ENCODE results near the gene P2RY6.

P2RY6 gene

GRCh38 chr11:73298233-73298632 lies 26.1 kb downstream of the P2RY6 start:
- no peak overlapping the region for H3K4me3 ChIP-seq (ENCODE audit: low read length in 2 of 2)
- H3K9ac ChIP-seq (ENCODE audit: low read length in 2 of 2): no peak overlapping the region
- no peak overlapping the region for H3K27ac ChIP-seq (ENCODE audit: low read length)
- no peaks in the 10 kb centered on the region for H3K36me3 ChIP-seq (ENCODE audit: control insufficient read depth in 2 of 2, insufficient read depth in 2 of 2, low read length in 2 of 2)
- H3K4me1 ChIP-seq (ENCODE audit: control insufficient read depth, insufficient read depth, low read length): peaks cover 10% of the 10 kb centered on the region
- no peaks in the 10 kb centered on the region for H3K9me3 ChIP-seq (ENCODE audit: control insufficient read depth in 2 of 2, low read length in 2 of 2)
- H3K27me3 ChIP-seq (ENCODE audit: control insufficient read depth in 1 of 2, insufficient read depth in 2 of 2, low read length in 2 of 2): no peaks in the 10 kb centered on the region

GRCh38 chr11:73299751-73300150 lies 27.6 kb downstream of the P2RY6 start:
- Histone ChIP-seq H3K27ac (ENCODE audit: low read length) (no peak overlapping the region), H3K36me3 (ENCODE audit: control insufficient read depth in 2 of 2, insufficient read depth in 2 of 2, low read length in 2 of 2) (no peaks in the 10 kb centered on the region), H3K4me3 (ENCODE audit: low read length in 2 of 2) (no peak overlapping the region), H3K27me3 (ENCODE audit: control insufficient read depth in 1 of 2, insufficient read depth in 2 of 2, low read length in 2 of 2) (no peaks in the 10 kb centered on the region), H3K4me1 (ENCODE audit: control insufficient read depth, insufficient read depth, low read length) (peaks cover 10% of the 10 kb centered on the region), H3K9ac (ENCODE audit: low read length in 2 of 2) (no peak overlapping the region), H3K9me3 (ENCODE audit: control insufficient read depth in 2 of 2, low read length in 2 of 2) (no peaks in the 10 kb centered on the region)

- Histone ChIP-seq H3K27me3 (ENCODE audit: control insufficient read depth in 1 of 2, insufficient read depth in 2 of 2, low read length in 2 of 2) (no peaks in the 10 kb centered on the region), H3K27ac (ENCODE audit: low read length) (peak overlapping the region; percentile 82), H3K9ac (ENCODE audit: low read length in 2 of 2) (peak overlapping the region; percentile 72 to 84), H3K36me3 (ENCODE audit: control insufficient read depth in 2 of 2, insufficient read depth in 2 of 2, low read length in 2 of 2) (peaks cover 0 to under 1% of the 10 kb centered on the region in 2 donors), H3K4me3 (ENCODE audit: low read length in 2 of 2) (no peak overlapping the region), H3K9me3 (ENCODE audit: control insufficient read depth in 2 of 2, low read length in 2 of 2) (no peaks in the 10 kb centered on the region), H3K4me1 (ENCODE audit: control insufficient read depth, insufficient read depth, low read length) (peaks cover 32% of the 10 kb centered on the region)
Observed at GRCh38 chr11:73306069-73306841, 34.1 kb downstream of the P2RY6 start.

- Histone ChIP-seq H3K27me3 (ENCODE audit: control insufficient read depth in 1 of 2, insufficient read depth in 2 of 2, low read length in 2 of 2) (no peaks in the 10 kb centered on the region), H3K4me3 (ENCODE audit: low read length in 2 of 2) (peak overlapping the region; percentile 62 to 87), H3K9ac (ENCODE audit: low read length in 2 of 2) (peak overlapping the region; percentile 72 to 84), H3K27ac (ENCODE audit: low read length) (peak overlapping the region; percentile 82), H3K36me3 (ENCODE audit: control insufficient read depth in 2 of 2, insufficient read depth in 2 of 2, low read length in 2 of 2) (peaks cover 0 to 5% of the 10 kb centered on the region in 2 donors), H3K9me3 (ENCODE audit: control insufficient read depth in 2 of 2, low read length in 2 of 2) (no peaks in the 10 kb centered on the region), H3K4me1 (ENCODE audit: control insufficient read depth, insufficient read depth, low read length) (peaks cover 39% of the 10 kb centered on the region)
Observed at GRCh38 chr11:73306977-73307322, 34.8 kb downstream of the P2RY6 start.

- H3K27me3 ChIP-seq (ENCODE audit: control insufficient read depth in 1 of 2, insufficient read depth in 2 of 2, low read length in 2 of 2): no peaks in the 10 kb centered on the region
- peak overlapping the region; percentile 97 for H3K27ac ChIP-seq (ENCODE audit: low read length)
- H3K9me3 ChIP-seq (ENCODE audit: control insufficient read depth in 2 of 2, low read length in 2 of 2): no peaks in the 10 kb centered on the region
- H3K9ac ChIP-seq (ENCODE audit: low read length in 2 of 2): peak overlapping the region; percentile 72 to 84
- peak overlapping the region; percentile 77 to 87 for H3K4me3 ChIP-seq (ENCODE audit: low read length in 2 of 2)
- H3K36me3 ChIP-seq (ENCODE audit: control insufficient read depth in 2 of 2, insufficient read depth in 2 of 2, low read length in 2 of 2): peaks cover 0 to 5% of the 10 kb centered on the region in 2 donors
- H3K4me1 ChIP-seq (ENCODE audit: control insufficient read depth, insufficient read depth, low read length): peaks cover 44% of the 10 kb centered on the region
Observed at GRCh38 chr11:73307323-73308002, 35.3 kb downstream of the P2RY6 start.

GRCh38 chr11:73308003-73308960 lies 36.1 kb downstream of the P2RY6 start, which contains the start of gene ARHGEF17:
Gene ARHGEF17 (plus strand): TSS chr11:73308276. CDS start chr11:73308639, 363 bp downstream.
- Histone ChIP-seq H3K4me1 (ENCODE audit: control insufficient read depth, insufficient read depth, low read length) (peaks cover 53% of the 10 kb centered on the region), H3K9ac (ENCODE audit: low read length in 2 of 2) (peak within 1 kb of the TSS; percentile 79 to 84), H3K4me3 (ENCODE audit: low read length in 2 of 2) (peak within 1 kb of the TSS; percentile 77 to 87), H3K36me3 (ENCODE audit: control insufficient read depth in 2 of 2, insufficient read depth in 2 of 2, low read length in 2 of 2) (peaks cover 0 to 5% of the 10 kb centered on the region in 2 donors), H3K27ac (ENCODE audit: low read length) (peak within 1 kb of the TSS; percentile 97), H3K9me3 (ENCODE audit: control insufficient read depth in 2 of 2, low read length in 2 of 2) (no peaks in the 10 kb centered on the region), H3K27me3 (ENCODE audit: control insufficient read depth in 1 of 2, insufficient read depth in 2 of 2, low read length in 2 of 2) (no peaks in the 10 kb centered on the region)

- H3K9me3 ChIP-seq (ENCODE audit: control insufficient read depth in 2 of 2, low read length in 2 of 2): no peaks in the 10 kb centered on the region
- peaks cover 0 to 5% of the 10 kb centered on the region in 2 donors for H3K36me3 ChIP-seq (ENCODE audit: control insufficient read depth in 2 of 2, insufficient read depth in 2 of 2, low read length in 2 of 2)
- H3K4me1 ChIP-seq (ENCODE audit: control insufficient read depth, insufficient read depth, low read length): peaks cover 62% of the 10 kb centered on the region
- peak overlapping the region; percentile 77 to 87 for H3K4me3 ChIP-seq (ENCODE audit: low read length in 2 of 2)
- peak overlapping the region; percentile 97 for H3K27ac ChIP-seq (ENCODE audit: low read length)
- H3K9ac ChIP-seq (ENCODE audit: low read length in 2 of 2): peak overlapping the region; percentile 65 to 91
- H3K27me3 ChIP-seq (ENCODE audit: control insufficient read depth in 1 of 2, insufficient read depth in 2 of 2, low read length in 2 of 2): no peaks in the 10 kb centered on the region
Observed at GRCh38 chr11:73308961-73309919, 37.1 kb downstream of the P2RY6 start.

GRCh38 chr11:73310076-73310475 lies 37.9 kb downstream of the P2RY6 start:
- Histone ChIP-seq H3K9me3 (ENCODE audit: control insufficient read depth in 2 of 2, low read length in 2 of 2) (no peaks in the 10 kb centered on the region), H3K4me3 (ENCODE audit: low read length in 2 of 2) (peak overlapping the region; percentile 71 to 87), H3K9ac (ENCODE audit: low read length in 2 of 2) (peak overlapping the region; percentile 65 to 91), H3K4me1 (ENCODE audit: control insufficient read depth, insufficient read depth, low read length) (peaks cover 71% of the 10 kb centered on the region), H3K36me3 (ENCODE audit: control insufficient read depth in 2 of 2, insufficient read depth in 2 of 2, low read length in 2 of 2) (peaks cover 0 to 5% of the 10 kb centered on the region in 2 donors), H3K27me3 (ENCODE audit: control insufficient read depth in 1 of 2, insufficient read depth in 2 of 2, low read length in 2 of 2) (no peaks in the 10 kb centered on the region), H3K27ac (ENCODE audit: low read length) (peak overlapping the region; percentile 97)

- H3K4me1 ChIP-seq (ENCODE audit: control insufficient read depth, insufficient read depth, low read length): peaks cover 77% of the 10 kb centered on the region
- no peaks in the 10 kb centered on the region for H3K9me3 ChIP-seq (ENCODE audit: control insufficient read depth in 2 of 2, low read length in 2 of 2)
- H3K27ac ChIP-seq (ENCODE audit: low read length): peak overlapping the region; percentile 97
- H3K36me3 ChIP-seq (ENCODE audit: control insufficient read depth in 2 of 2, insufficient read depth in 2 of 2, low read length in 2 of 2): peaks cover 0 to 5% of the 10 kb centered on the region in 2 donors
- H3K4me3 ChIP-seq (ENCODE audit: low read length in 2 of 2): peak overlapping the region; percentile 71 to 87
- H3K9ac ChIP-seq (ENCODE audit: low read length in 2 of 2): peak overlapping the region; percentile 65 to 91
- no peaks in the 10 kb centered on the region for H3K27me3 ChIP-seq (ENCODE audit: control insufficient read depth in 1 of 2, insufficient read depth in 2 of 2, low read length in 2 of 2)
Observed at GRCh38 chr11:73310661-73311393, 38.7 kb downstream of the P2RY6 start.

All from stomach smooth muscle (tissue), 2 donors.